Measurements from ENCODE around the gene TTLL8. TPM values are rescaled to one million over a fixed set of nuclear protein-coding genes. Genes with fewer than 3 reads are reported as not detected.
A peak's percentile ranks its signal among the peaks of the same experiment; 100 is the strongest.

TTLL8 gene
- total RNA-seq, 2 donors from 2014 or later: not detected

- Mint-ChIP-seq H3K27ac (peak overlapping the region; percentile 68), H3K9me3 (peaks cover 10 to 13% of the 10 kb centered on the region in 2 donors), H3K27me3 (ENCODE audit: low read depth) (no peaks in the 10 kb centered on the region), H3K4me1 (ENCODE audit: low read depth) (peaks cover 26% of the 10 kb centered on the region), H3K4me3 (peak overlapping the region; percentile 50 to 67), H3K36me3 (ENCODE audit: insufficient read depth in 2 of 2) (peaks cover 11 to 13% of the 10 kb centered on the region in 2 donors)
- DNase-seq (peak; percentile 62 to 71), ATAC-seq (replicated peaks in 1 of 2) (peak; percentile 44 to 58)
Measured at GRCh38 chr22:49975543-49976389, 82.3 kb downstream of the TTLL8 start.

GRCh38 chr22:49973018-49973961 lies 84.8 kb downstream of the TTLL8 start:
- Mint-ChIP-seq H3K27me3 (ENCODE audit: low read depth) (no peaks in the 10 kb centered on the region), H3K4me3 (no peak overlapping the region), H3K9me3 (peaks cover 4 to 5% of the 10 kb centered on the region in 2 donors), H3K36me3 (ENCODE audit: insufficient read depth in 2 of 2) (peaks cover 0 to 6% of the 10 kb centered on the region in 2 donors), H3K27ac (no peak overlapping the region), H3K4me1 (ENCODE audit: low read depth) (peaks cover 36% of the 10 kb centered on the region)
- no peak for ATAC-seq (replicated peaks in 1 of 2)
- DNase-seq: peak in 1 of 2 donors; percentile 1

- H3K27ac Mint-ChIP-seq: no peak overlapping the region
- ATAC-seq (replicated peaks in 1 of 2) (no peak), DNase-seq (peak in 1 of 2 donors; percentile 27)
- peak overlapping the region in 1 of 2 donors; percentile 94 for H3K4me3 Mint-ChIP-seq
- H3K36me3 Mint-ChIP-seq (ENCODE audit: insufficient read depth in 2 of 2): peaks cover 0 to 6% of the 10 kb centered on the region in 2 donors
- no peaks in the 10 kb centered on the region for H3K27me3 Mint-ChIP-seq (ENCODE audit: low read depth)
- peaks cover 4 to 5% of the 10 kb centered on the region in 2 donors for H3K9me3 Mint-ChIP-seq
- peaks cover 42% of the 10 kb centered on the region for H3K4me1 Mint-ChIP-seq (ENCODE audit: low read depth)
Measured at GRCh38 chr22:49972163-49973017, 85.7 kb downstream of the TTLL8 start.

- Mint-ChIP-seq H3K9me3 (peaks cover 4 to 5% of the 10 kb centered on the region in 2 donors), H3K27ac (peak overlapping the region; percentile 91), H3K4me3 (peak overlapping the region; percentile 82 to 94), H3K27me3 (ENCODE audit: low read depth) (no peaks in the 10 kb centered on the region), H3K36me3 (ENCODE audit: insufficient read depth in 2 of 2) (peaks cover 0 to 6% of the 10 kb centered on the region in 2 donors), H3K4me1 (ENCODE audit: low read depth) (peaks cover 41% of the 10 kb centered on the region)
- peak; percentile 41 to 44 for ATAC-seq (replicated peaks in 1 of 2)
- DNase-seq: peak in 1 of 2 donors; percentile 45
Measured at GRCh38 chr22:49971232-49972162, 86.6 kb downstream of the TTLL8 start.

GRCh38 chr22:49970528-49971231 lies 87.4 kb downstream of the TTLL8 start:
- peak; percentile 95 to 98 for DNase-seq
- peaks cover 45% of the 10 kb centered on the region for H3K4me1 Mint-ChIP-seq (ENCODE audit: low read depth)
- peaks cover 0 to 6% of the 10 kb centered on the region in 2 donors for H3K36me3 Mint-ChIP-seq (ENCODE audit: insufficient read depth in 2 of 2)
- H3K4me3 Mint-ChIP-seq: peak overlapping the region; percentile 82 to 94
- peak overlapping the region; percentile 91 for H3K27ac Mint-ChIP-seq
- H3K27me3 Mint-ChIP-seq (ENCODE audit: low read depth): no peaks in the 10 kb centered on the region
- ATAC-seq (replicated peaks in 1 of 2): peak; percentile 87 to 88
- H3K9me3 Mint-ChIP-seq: peaks cover 4 to 5% of the 10 kb centered on the region in 2 donors

- ATAC-seq (replicated peaks in 1 of 2) (peak; percentile 8 to 9), DNase-seq (peak in 1 of 2 donors; percentile 31)
- Mint-ChIP-seq H3K4me3 (peak overlapping the region; percentile 82 to 94), H3K36me3 (ENCODE audit: insufficient read depth in 2 of 2) (peaks cover 0 to 1% of the 10 kb centered on the region in 2 donors), H3K4me1 (ENCODE audit: low read depth) (peaks cover 47% of the 10 kb centered on the region), H3K27ac (no peak overlapping the region), H3K9me3 (no peaks in the 10 kb centered on the region), H3K27me3 (ENCODE audit: low read depth) (no peaks in the 10 kb centered on the region)
Measured at GRCh38 chr22:49969751-49970527, 88.2 kb downstream of the TTLL8 start.

- DNase-seq: no peak
- no peaks in the 10 kb centered on the region for H3K9me3 Mint-ChIP-seq
Measured at GRCh38 chr22:49968831-49969661, 89.1 kb downstream of the TTLL8 start.

More at GRCh38 chr22:49968831-49969661, 89.1 kb downstream of the TTLL8 start:
- no peak overlapping the region for H3K27ac Mint-ChIP-seq
- H3K27me3 Mint-ChIP-seq (ENCODE audit: low read depth): no peaks in the 10 kb centered on the region
- peaks cover 3 to 6% of the 10 kb centered on the region in 2 donors for H3K36me3 Mint-ChIP-seq (ENCODE audit: insufficient read depth in 2 of 2)
- no peak for ATAC-seq (replicated peaks in 1 of 2)
- H3K4me1 Mint-ChIP-seq (ENCODE audit: low read depth): peaks cover 56% of the 10 kb centered on the region
- no peak overlapping the region for H3K4me3 Mint-ChIP-seq

Other genes with a start within 250 kb of the TTLL8 start
- 10 to 100 TPM; 42.3 to 43.4 TPM for gene BRD1, start 230.4 kb downstream of the TTLL8 start, total RNA-seq
- gene ZBED4, start 204.5 kb downstream of the TTLL8 start, total RNA-seq: 10 to 100 TPM; 22.3 to 23.6 TPM
- 10 to 100 TPM; 11.7 to 13.6 TPM for gene ALG12, start 139.9 kb downstream of the TTLL8 start, total RNA-seq
- gene CRELD2, start 139.7 kb downstream of the TTLL8 start, total RNA-seq: 10 to 100 TPM; 24.4 to 33.2 TPM
- 100 to 1,000 TPM; 209 to 236 TPM for gene PIM3, start 97.5 kb downstream of the TTLL8 start, total RNA-seq
- gene IL17REL, start 45.5 kb downstream of the TTLL8 start, total RNA-seq: 1 to 10 TPM in 1 of 2 donors, under 1 TPM in 1; 0.36 to 1.1 TPM
- under 1 TPM in 1 of 2 donors, not detected in 1; 0.17 TPM for gene MLC1, start 27.1 kb upstream of the TTLL8 start, total RNA-seq
- under 1 TPM; 0.25 to 0.36 TPM for gene MOV10L1, start 31.7 kb upstream of the TTLL8 start, total RNA-seq
- 1 to 10 TPM; 3.8 to 8.0 TPM for gene PANX2, start 112.4 kb upstream of the TTLL8 start, total RNA-seq
- gene TRABD, start 127.6 kb upstream of the TTLL8 start, total RNA-seq: 100 to 1,000 TPM; 108 to 125 TPM
- 10 to 100 TPM; 17.6 to 19.4 TPM for gene SELENOO, start 142.7 kb upstream of the TTLL8 start, total RNA-seq
- gene TUBGCP6, start 186.7 kb upstream of the TTLL8 start, total RNA-seq: 10 to 100 TPM; 64.9 to 69.7 TPM
- gene HDAC10, start 193.0 kb upstream of the TTLL8 start, total RNA-seq: 10 to 100 TPM; 52.1 to 57.4 TPM
- gene MAPK12, start 203.4 kb upstream of the TTLL8 start, total RNA-seq: 10 to 100 TPM in 1 of 2 donors, 1 to 10 TPM in 1; 8.5 to 11.5 TPM
- gene MAPK11, start 212.1 kb upstream of the TTLL8 start, total RNA-seq: 10 to 100 TPM; 16.6 to 27.1 TPM
- 10 to 100 TPM; 30.2 to 34.0 TPM for gene PLXNB2, start 249.3 kb upstream of the TTLL8 start, total RNA-seq

Measured in activated T-cell treated with anti-CD3 and anti-CD28 coated beads, Interleukin-2, amount 50 U/mL, for 72 hours (primary cell).